Suprapubic skin (tissue), 3 donors: ENCODE data around the gene OVAAL.

Experiments
- POLR2AphosphoS5 ChIP-seq, 3 donors: sonication (generic); formaldehyde crosslinking; IDR thresholded peaks; one replicate each; pipeline ENCODE4 v1.6.1; 2017; ENCODE audit warnings: antibody characterized with exemption in 3 of 3
- TF ChIP-seq, protein P1 (sequence below), 2 donors: fragments of 200-600 bp in 1 of 2; fragments of 450-650 bp in 1 of 2; sonication (generic) in 1 of 2; IDR thresholded peaks; one replicate each; pipeline ENCODE4 v1.5.1; 2016 to 2019; ENCODE audit warnings: antibody characterized with exemption in 2 of 2, mild to moderate bottlenecking in 1 of 2, moderate library complexity in 1 of 2

GRCh38 chr1:180535418-180535999 lies 23.3 kb upstream of the OVAAL start:
- TF ChIP-seq, protein P1, sequence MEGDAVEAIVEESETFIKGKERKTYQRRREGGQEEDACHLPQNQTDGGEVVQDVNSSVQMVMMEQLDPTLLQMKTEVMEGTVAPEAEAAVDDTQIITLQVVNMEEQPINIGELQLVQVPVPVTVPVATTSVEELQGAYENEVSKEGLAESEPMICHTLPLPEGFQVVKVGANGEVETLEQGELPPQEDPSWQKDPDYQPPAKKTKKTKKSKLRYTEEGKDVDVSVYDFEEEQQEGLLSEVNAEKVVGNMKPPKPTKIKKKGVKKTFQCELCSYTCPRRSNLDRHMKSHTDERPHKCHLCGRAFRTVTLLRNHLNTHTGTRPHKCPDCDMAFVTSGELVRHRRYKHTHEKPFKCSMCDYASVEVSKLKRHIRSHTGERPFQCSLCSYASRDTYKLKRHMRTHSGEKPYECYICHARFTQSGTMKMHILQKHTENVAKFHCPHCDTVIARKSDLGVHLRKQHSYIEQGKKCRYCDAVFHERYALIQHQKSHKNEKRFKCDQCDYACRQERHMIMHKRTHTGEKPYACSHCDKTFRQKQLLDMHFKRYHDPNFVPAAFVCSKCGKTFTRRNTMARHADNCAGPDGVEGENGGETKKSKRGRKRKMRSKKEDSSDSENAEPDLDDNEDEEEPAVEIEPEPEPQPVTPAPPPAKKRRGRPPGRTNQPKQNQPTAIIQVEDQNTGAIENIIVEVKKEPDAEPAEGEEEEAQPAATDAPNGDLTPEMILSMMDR (IDR thresholded peaks at IDR 0.05), result no peak
- no peak for TF ChIP-seq POLR2AphosphoS5 (IDR thresholded peaks at IDR 0.05)
